Measurements from ENCODE around the gene LHPP.

- TF ChIP-seq GATA2 (IDR thresholded peaks at IDR 0.05; ENCODE audit: low read depth, low read length) (no peak), GATA3 (IDR thresholded peaks at IDR 0.05; ENCODE audit: low read depth, low read length) (no peak)
Observed at GRCh38 chr10:124542336-124542735, 80.7 kb downstream of the LHPP start.

Data from SH-SY5Y (cell line).